NCI-H524 treated with DMSO at 0.1 percent for 48 hours (cell line): Measurements from ENCODE around the gene MAD2L1BP.

Experiments
- DNase-seq: peaks from one replicate; lab custom pipeline; 2025; lab: John Stamatoyannopoulos, UW

MAD2L1BP gene

GRCh38 chr6:43683708-43684455 is 48.2 kb downstream of the MAD2L1BP start:
- DNase-seq = no peak

GRCh38 chr6:43687079-43687436 is 51.4 kb downstream of the MAD2L1BP start:
- no peak for DNase-seq

- DNase-seq = peak; percentile 18
Observed at GRCh38 chr6:43687437-43688347, 52.1 kb downstream of the MAD2L1BP start, which contains the start of gene MRPS18A. MRPS18A (minus strand) TSS chr6:43687791; CDS start chr6:43687779, 12 bp downstream.

- DNase-seq = no peak
Observed at GRCh38 chr6:43689421-43689820, 53.8 kb downstream of the MAD2L1BP start.
